ENCODE data around the gene LRRK2.

- no peak for TF ChIP-seq CTCF (IDR thresholded peaks at IDR 0.05)
- no peak for TF ChIP-seq POLR2AphosphoS5 (IDR thresholded peaks at IDR 0.05)
These were observed 37.9 kb downstream of the LRRK2 start for GRCh38 chr12:40262657-40263056.
